Neutrophil (primary cell): ENCODE measurements around the gene ZBTB47.
A peak's percentile ranks its signal among the peaks of the same experiment; 100 is the strongest.

Source experiments
- H3K27ac ChIP-seq: fragments of 200-600 bp; sonication (generic); 2 replicates; pipeline ENCODE4 v1.5.1; 2016; ENCODE audit warnings: mild to moderate bottlenecking, moderate library complexity
- H3K27me3 ChIP-seq: fragments of 200-600 bp; sonication (generic); 2 replicates; pipeline ENCODE4 v1.6.0; 2016; ENCODE audit warnings: mild to moderate bottlenecking
- H3K36me3 ChIP-seq: fragments of 200-600 bp; sonication (generic); 2 replicates; pipeline ENCODE4 v1.5.1; 2017
- H3K4me1 ChIP-seq, 2 experiments: fragments of 200-600 bp in 1 of 2; sonication (generic) in 1 of 2; 1 replicate in 1 of 2; 2 replicates in 1 of 2; pipeline versions ENCODE4 v1.5.1 to v1.6.1; 2013 to 2016; ENCODE audit warnings: low read depth in 1 of 2, low read length in 1 of 2, mild to moderate bottlenecking in 1 of 2, moderate library complexity in 1 of 2; ENCODE audit not compliant: control insufficient read depth in 1 of 2, insufficient read depth in 1 of 2
- H3K4me3 ChIP-seq, 2 experiments: fragments of 200-600 bp in 1 of 2; sonication (generic) in 1 of 2; 1 replicate in 1 of 2; 2 replicates in 1 of 2; pipeline ENCODE4 v1.5.1; 2013 to 2016; ENCODE audit warnings: low read depth in 1 of 2, low read length in 1 of 2, mild to moderate bottlenecking in 1 of 2, moderate library complexity in 1 of 2
- H3K9me3 ChIP-seq: fragments of 200-600 bp; sonication (generic); 2 replicates; pipeline ENCODE4 v1.5.1; 2016
- CTCF ChIP-seq: fragments of 200-600 bp; sonication (generic); IDR thresholded peaks from 2 replicates; pipeline ENCODE4 v1.5.1; 2016; ENCODE audit warnings: antibody characterized with exemption

ZBTB47 gene

GRCh38 chr3:42612928-42613327, 40.6 kb upstream of the ZBTB47 start:
- Histone ChIP-seq H3K4me1 (peaks cover 22 to 25% of the 10 kb centered on the region in 2 experiments), H3K9me3 (no peaks in the 10 kb centered on the region), H3K27me3 (no peaks in the 10 kb centered on the region), H3K36me3 (peaks cover 20% of the 10 kb centered on the region), H3K27ac (peak overlapping the region; percentile 36), H3K4me3 (no peak overlapping the region)
- TF ChIP-seq CTCF: no peak

- Histone ChIP-seq H3K27ac (peak overlapping the region; percentile 36), H3K9me3 (no peaks in the 10 kb centered on the region), H3K27me3 (no peaks in the 10 kb centered on the region), H3K4me3 (no peak overlapping the region), H3K4me1 (peaks cover 22 to 25% of the 10 kb centered on the region in 2 experiments), H3K36me3 (peaks cover 19% of the 10 kb centered on the region)
- TF ChIP-seq CTCF: no peak
Measured at GRCh38 chr3:42613462-42613861, 40.0 kb upstream of the ZBTB47 start.

GRCh38 chr3:42631620-42632019, 21.9 kb upstream of the ZBTB47 start:
- Histone ChIP-seq H3K9me3 (no peaks in the 10 kb centered on the region), H3K4me1 (no peaks in the 10 kb centered on the region), H3K27ac (no peak overlapping the region), H3K4me3 (no peak overlapping the region), H3K27me3 (no peaks in the 10 kb centered on the region), H3K36me3 (peaks cover 66% of the 10 kb centered on the region)
- TF ChIP-seq CTCF: no peak

GRCh38 chr3:42632146-42632545, 21.4 kb upstream of the ZBTB47 start:
- H3K36me3 ChIP-seq: peaks cover 71% of the 10 kb centered on the region
- no peak overlapping the region for H3K4me3 ChIP-seq
- TF ChIP-seq CTCF: no peak
- no peaks in the 10 kb centered on the region for H3K9me3 ChIP-seq
- H3K27ac ChIP-seq: no peak overlapping the region
- H3K4me1 ChIP-seq: no peaks in the 10 kb centered on the region
- H3K27me3 ChIP-seq: no peaks in the 10 kb centered on the region

GRCh38 chr3:42633544-42633943, 20.0 kb upstream of the ZBTB47 start:
- TF ChIP-seq CTCF: no peak
- Histone ChIP-seq H3K9me3 (no peaks in the 10 kb centered on the region), H3K4me3 (no peak overlapping the region), H3K27ac (no peak overlapping the region), H3K36me3 (peaks cover 79% of the 10 kb centered on the region), H3K27me3 (no peaks in the 10 kb centered on the region), H3K4me1 (no peaks in the 10 kb centered on the region)

GRCh38 chr3:42635111-42635510, 18.4 kb upstream of the ZBTB47 start:
- Histone ChIP-seq H3K4me3 (no peak overlapping the region), H3K9me3 (no peaks in the 10 kb centered on the region), H3K27ac (no peak overlapping the region), H3K4me1 (no peaks in the 10 kb centered on the region), H3K36me3 (peaks cover 92% of the 10 kb centered on the region), H3K27me3 (no peaks in the 10 kb centered on the region)
- no peak for TF ChIP-seq CTCF
